Umbilical cord (tissue), 2 donors: ENCODE measurements around the gene CD40. TPM values are rescaled to one million over a fixed set of nuclear protein-coding genes. Genes with fewer than 3 reads are reported as not detected.

ENCODE experiments used
- DNase-seq: peaks from one replicate; pipeline ENCODE4 v3.0.0-alpha.2; 2015; ENCODE audit warnings: low spot score
- total RNA-seq: library from RNA; depleted of rRNA; stranded (reverse); fragments of >200 nt; gene quantifications from one replicate; pipeline ENCODE4 v1.2.3, GENCODE V29; 2014; ENCODE audit warnings: low replicate concordance; ENCODE audit not compliant: insufficient read depth

CD40 gene
- total RNA-seq, 1 donor from 2014 or later, result 5.8 TPM

- DNase-seq, result no peak
Observed at GRCh38 chr20:46172961-46173536, 54.9 kb downstream of the CD40 start.

- DNase-seq, result no peak
Observed at GRCh38 chr20:46173652-46174468, 55.7 kb downstream of the CD40 start.

- DNase-seq, result peak; percentile 48
Observed at GRCh38 chr20:46174469-46175126, 56.5 kb downstream of the CD40 start.

- no peak for DNase-seq
Observed at GRCh38 chr20:46175127-46175494, 57.0 kb downstream of the CD40 start.

- no peak for DNase-seq
Observed at GRCh38 chr20:46176739-46177378, 58.7 kb downstream of the CD40 start.

GRCh38 chr20:46177768-46178167 lies 59.7 kb downstream of the CD40 start:
- DNase-seq, result no peak

- no peak for DNase-seq
Observed at GRCh38 chr20:46178891-46179290, 60.8 kb downstream of the CD40 start.

Other genes with a start within 250 kb of the CD40 start
- 3.1 TPM for gene ZSWIM1, start 237.1 kb upstream of the CD40 start, total RNA-seq
- 3.6 TPM for gene SPATA25, start 230.7 kb upstream of the CD40 start, total RNA-seq
- gene NEURL2, start 227.1 kb upstream of the CD40 start, total RNA-seq, result 1.9 TPM
- gene CTSA, start 227.0 kb upstream of the CD40 start, total RNA-seq, result 16.4 TPM
- 108 TPM for gene PLTP, start 206.2 kb upstream of the CD40 start, total RNA-seq
- 8.9 TPM for gene PCIF1, start 183.6 kb upstream of the CD40 start, total RNA-seq
- 13.7 TPM for gene ZNF335, start 146.1 kb upstream of the CD40 start, total RNA-seq
- 2.4 TPM for gene MMP9, start 109.4 kb upstream of the CD40 start, total RNA-seq
- 9.1 TPM for gene SLC12A5, start 89.1 kb upstream of the CD40 start, total RNA-seq
- gene NCOA5, start 28.4 kb upstream of the CD40 start, total RNA-seq, result 3.4 TPM
- gene CDH22, start 190.2 kb downstream of the CD40 start, total RNA-seq, result 0.24 TPM